ENCODE results near the gene ABCB10. TPM values are rescaled to one million over a fixed set of nuclear protein-coding genes. Genes with fewer than 3 reads are reported as not detected.
"Not testable (repeated sequence)": the region's sequence is repeated elsewhere in the genome, so short reads cannot be mapped to it uniquely, and the experiment has no call there.

Gene ABCB10
- total and polyA plus RNA-seq, 7 experiments from 2014 or later: 6.4 to 31.9 (median 17.7) TPM

DNA sequence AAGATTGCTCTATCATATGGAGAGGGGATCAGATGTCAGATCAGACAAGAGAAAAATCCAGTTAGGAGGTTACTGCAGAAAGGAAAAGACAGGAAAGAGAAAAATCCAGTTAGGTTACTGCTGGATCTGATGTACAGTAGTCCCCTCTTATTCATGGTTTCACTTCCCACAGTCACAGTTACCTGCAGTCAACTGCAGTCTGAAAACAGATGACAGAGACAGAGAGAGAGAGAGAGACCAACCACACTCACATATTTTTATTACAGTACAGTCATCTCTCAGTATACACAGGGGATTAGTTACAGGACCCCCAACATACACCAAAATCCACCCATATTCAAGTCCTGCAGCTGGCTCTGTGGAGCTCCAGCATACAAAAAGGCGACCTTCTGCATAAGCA, 79.7 kb downstream of the ABCB10 start:
- Histone ChIP-seq H3K9me3 (ENCODE audit: control insufficient read depth in 2 of 3, low read length in 3 of 3) (no peaks in the 10 kb centered on the region), H3K4me1 (ENCODE audit: control insufficient read depth in 2 of 2, insufficient read depth in 2 of 2, low read length in 2 of 2) (no peaks in the 10 kb centered on the region), H3K4me3 (ENCODE audit: low read length) (no peak overlapping the region), H3K27ac (ENCODE audit: low read depth, low read length) (no peak overlapping the region), H3K36me3 (ENCODE audit: control insufficient read depth in 2 of 3, insufficient read depth in 3 of 3, low read length in 3 of 3) (peaks cover 13 to 80% (median 16%) of the 10 kb centered on the region in 3 experiments), H3K27me3 (ENCODE audit: control insufficient read depth in 2 of 2, insufficient read depth in 2 of 2, low read length in 2 of 2) (no peaks in the 10 kb centered on the region)
- peaks cover 6 to 19% (median 9%) of the 10 kb centered on the region in 7 donors for H3K4me1 Mint-ChIP-seq
- DNase-seq (no peak), ATAC-seq (no peak)
- CTCF ChIA-PET: interaction anchor here (6.7 kb wide), 1 partner anchor 222 kb away, joined by 107 read pairs; no protein-coding TSS in a partner anchor
- no peaks in the 10 kb centered on the region for H3K9me3 Mint-ChIP-seq
- POLR2A ChIA-PET: no interaction called here
- no peaks in the 10 kb centered on the region for H3K27me3 Mint-ChIP-seq
- peaks cover 12 to 64% (median 44%) of the 10 kb centered on the region in 5 donors for H3K36me3 Mint-ChIP-seq
- intact Hi-C loops (cut with micrococcal nuclease): no loop called here
- H3K4me3 Mint-ChIP-seq: no peak overlapping the region
- no peak overlapping the region for H3K27ac Mint-ChIP-seq

DNA sequence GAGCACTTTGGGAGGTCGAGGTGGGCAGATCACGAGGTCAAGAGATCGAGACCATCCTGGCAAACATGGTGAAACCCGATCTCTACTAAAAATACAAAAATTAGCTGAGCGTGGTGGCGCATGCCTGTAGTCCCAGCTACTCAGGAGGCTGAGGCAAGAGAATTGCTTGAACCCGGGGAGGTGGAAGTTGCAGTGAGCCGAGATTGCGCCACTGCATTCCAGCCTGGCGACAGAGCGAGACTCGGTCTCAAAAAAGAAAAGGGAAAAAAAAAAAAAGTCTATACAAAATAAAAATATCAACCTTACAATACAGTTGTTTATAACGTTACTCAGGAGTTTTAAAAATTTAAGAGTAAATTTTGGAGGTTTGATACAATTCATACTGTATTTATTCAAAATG, 82.6 kb downstream of the ABCB10 start:
- H3K4me3 ChIP-seq (ENCODE audit: low read length); ATAC-seq; H3K9me3 Mint-ChIP-seq; DNase-seq; H3K27me3 Mint-ChIP-seq; H3K9me3 ChIP-seq (ENCODE audit: control insufficient read depth in 2 of 3, low read length in 3 of 3); H3K27me3 ChIP-seq (ENCODE audit: control insufficient read depth in 2 of 2, insufficient read depth in 2 of 2, low read length in 2 of 2); H3K4me3 Mint-ChIP-seq; H3K4me1 ChIP-seq (ENCODE audit: control insufficient read depth in 2 of 2, insufficient read depth in 2 of 2, low read length in 2 of 2); H3K27ac Mint-ChIP-seq; intact Hi-C loops (cut with micrococcal nuclease); H3K27ac ChIP-seq (ENCODE audit: low read depth, low read length): not testable (repeated sequence)
- CTCF ChIA-PET: interaction anchor here (0.6 to 1.0 kb wide), 2 partner anchors 196 to 787 kb away, joined by 3 read pairs; no protein-coding TSS in a partner anchor
- Mint-ChIP-seq H3K36me3 (peaks cover 18 to 55% (median 43%) of the 10 kb centered on the region in 5 donors), H3K4me1 (peaks cover 0 to 11% (median 9%) of the 10 kb centered on the region in 7 donors)
- POLR2A ChIA-PET: interaction anchor here (0.6 to 0.9 kb wide), 2 partner anchors 33 to 216 kb away, joined by 3 read pairs; no protein-coding TSS in a partner anchor
- H3K36me3 ChIP-seq (ENCODE audit: control insufficient read depth in 2 of 3, insufficient read depth in 3 of 3, low read length in 3 of 3): peaks cover 8 to 77% (median 13%) of the 10 kb centered on the region in 3 experiments

DNA sequence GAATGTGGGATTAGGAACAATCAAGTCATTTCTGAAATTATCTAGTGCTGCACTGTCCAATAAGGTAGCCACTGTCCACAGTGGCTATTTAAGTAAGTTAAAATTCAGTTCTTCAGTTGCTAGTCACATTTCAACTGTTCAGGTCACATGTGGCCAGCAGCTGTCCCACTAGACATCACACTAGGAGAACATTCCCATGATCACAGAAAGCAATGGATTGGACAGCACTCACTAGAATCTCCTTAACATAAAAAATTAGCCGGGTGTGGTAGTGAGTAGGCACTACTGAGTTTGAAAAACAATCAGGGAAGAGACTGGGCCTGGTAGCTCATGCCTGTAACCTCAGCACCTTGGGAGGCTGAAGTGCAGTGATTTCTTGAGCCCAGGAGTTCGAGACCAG, 84.0 kb downstream of the ABCB10 start:
- CTCF ChIA-PET: no interaction called here

DNA sequence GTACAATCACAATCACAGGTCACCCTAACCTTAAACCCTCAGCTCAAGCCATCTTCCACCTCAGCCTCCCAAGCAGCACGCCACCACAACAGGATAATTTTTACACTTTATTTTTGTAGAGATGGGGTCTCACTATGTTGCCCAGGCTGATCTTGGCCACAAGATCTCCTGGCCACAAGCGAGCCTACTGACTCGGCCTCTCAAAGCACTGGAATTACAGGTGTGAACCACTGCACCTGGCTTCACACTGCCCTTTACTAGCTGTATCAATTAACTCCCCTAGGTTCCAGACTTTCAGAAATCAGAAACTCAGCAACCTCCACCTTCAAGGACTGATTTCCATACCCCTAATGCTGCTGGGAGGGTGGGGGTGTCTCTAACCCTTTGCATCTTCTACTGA, 87.3 kb downstream of the ABCB10 start:
- Mint-ChIP-seq H3K27ac (peak overlapping the region in 1 of 9 donors; percentile 17), H3K9me3 (no peaks in the 10 kb centered on the region), H3K27me3 (no peaks in the 10 kb centered on the region), H3K36me3 (peaks cover 19 to 65% (median 50%) of the 10 kb centered on the region in 5 donors), H3K4me3 (no peak overlapping the region), H3K4me1 (peaks cover 0 to 4% (median 0%) of the 10 kb centered on the region in 7 donors)
- no peak overlapping the region for H3K27ac ChIP-seq (ENCODE audit: low read depth, low read length)
- H3K4me1 ChIP-seq (ENCODE audit: control insufficient read depth in 2 of 2, insufficient read depth in 2 of 2, low read length in 2 of 2): no peaks in the 10 kb centered on the region
- ATAC-seq (no peak), DNase-seq (no peak)
- no peaks in the 10 kb centered on the region for H3K9me3 ChIP-seq (ENCODE audit: control insufficient read depth in 2 of 3, low read length in 3 of 3)
- CTCF ChIA-PET: interaction anchor here (0.6 kb wide), 1 partner anchor 25 kb away, joined by 4 read pairs; no protein-coding TSS in a partner anchor
- no peak overlapping the region for H3K4me3 ChIP-seq (ENCODE audit: low read length)
- H3K27me3 ChIP-seq (ENCODE audit: control insufficient read depth in 2 of 2, insufficient read depth in 2 of 2, low read length in 2 of 2): no peaks in the 10 kb centered on the region
- POLR2A ChIA-PET: no interaction called here
- H3K36me3 ChIP-seq (ENCODE audit: control insufficient read depth in 2 of 3, insufficient read depth in 3 of 3, low read length in 3 of 3): peaks cover 0 to 83% (median 27%) of the 10 kb centered on the region in 3 experiments
- intact Hi-C loops (cut with micrococcal nuclease): no loop called here

More for the DNA sequence above, 84.0 kb downstream of the ABCB10 start:
- H3K9me3 Mint-ChIP-seq: no peaks in the 10 kb centered on the region
- no peak overlapping the region for H3K4me3 Mint-ChIP-seq
- ATAC-seq (no peak), DNase-seq (no peak)
- no peaks in the 10 kb centered on the region for H3K27me3 ChIP-seq (ENCODE audit: control insufficient read depth in 2 of 2, insufficient read depth in 2 of 2, low read length in 2 of 2)
- no peaks in the 10 kb centered on the region for H3K4me1 ChIP-seq (ENCODE audit: control insufficient read depth in 2 of 2, insufficient read depth in 2 of 2, low read length in 2 of 2)
- POLR2A ChIA-PET: no interaction called here
- intact Hi-C loops (cut with micrococcal nuclease): no loop called here
- no peak overlapping the region for H3K27ac Mint-ChIP-seq
- H3K36me3 Mint-ChIP-seq: peaks cover 19 to 60% (median 48%) of the 10 kb centered on the region in 5 donors
- H3K36me3 ChIP-seq (ENCODE audit: control insufficient read depth in 2 of 3, insufficient read depth in 3 of 3, low read length in 3 of 3): peaks cover 8 to 83% (median 17%) of the 10 kb centered on the region in 3 experiments
- H3K9me3 ChIP-seq (ENCODE audit: control insufficient read depth in 2 of 3, low read length in 3 of 3): no peaks in the 10 kb centered on the region
- no peak overlapping the region for H3K27ac ChIP-seq (ENCODE audit: low read depth, low read length)
- H3K27me3 Mint-ChIP-seq: no peaks in the 10 kb centered on the region
- no peak overlapping the region for H3K4me3 ChIP-seq (ENCODE audit: low read length)
- H3K4me1 Mint-ChIP-seq: peaks cover 0 to 4% (median 3%) of the 10 kb centered on the region in 7 donors

DNA sequence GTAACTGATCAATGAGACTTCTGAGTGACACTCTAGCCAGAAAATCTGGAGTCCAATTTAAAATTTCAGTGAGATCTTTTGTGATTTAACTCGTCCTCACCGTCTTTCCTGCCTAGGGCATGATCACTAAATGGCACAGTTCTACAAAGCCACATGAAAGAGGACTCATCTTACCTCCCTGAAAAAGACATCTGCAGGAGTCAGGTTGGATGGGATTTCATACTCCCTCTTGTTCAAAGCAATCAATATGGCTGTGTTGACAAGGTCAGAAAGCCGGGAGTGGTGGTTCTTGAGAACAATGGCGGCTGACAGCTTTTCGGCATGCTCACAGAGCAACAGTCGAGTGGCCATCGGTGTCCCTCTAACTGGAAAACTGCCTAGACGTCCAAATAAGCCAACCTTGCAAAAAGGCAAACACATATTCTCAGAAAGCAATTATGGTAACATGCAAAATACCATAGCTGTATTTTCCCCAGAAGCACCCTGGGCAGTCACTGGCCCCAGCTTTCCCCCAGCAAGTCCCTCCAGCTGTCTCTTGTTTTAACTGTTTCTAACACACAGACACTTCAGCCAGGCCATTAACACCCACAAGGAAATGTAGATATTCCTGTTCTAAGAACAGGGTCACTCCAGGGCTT, 88.0 kb downstream of the ABCB10 start:
- intact Hi-C loops (cut with micrococcal nuclease): no loop called here
- ChIA-PET CTCF (no interaction called here), POLR2A (no interaction called here)
- H3K27me3 Mint-ChIP-seq: no peaks in the 10 kb centered on the region
- H3K27ac Mint-ChIP-seq: peak overlapping the region in 1 of 9 donors; percentile 47
- H3K27me3 ChIP-seq (ENCODE audit: control insufficient read depth in 2 of 2, insufficient read depth in 2 of 2, low read length in 2 of 2): no peaks in the 10 kb centered on the region
- no peaks in the 10 kb centered on the region for H3K9me3 Mint-ChIP-seq
- H3K9me3 ChIP-seq (ENCODE audit: control insufficient read depth in 2 of 3, low read length in 3 of 3): no peaks in the 10 kb centered on the region
- ATAC-seq: no peak
- DNase-seq: no peak
- no peak overlapping the region for H3K27ac ChIP-seq (ENCODE audit: low read depth, low read length)
- H3K4me3 ChIP-seq (ENCODE audit: low read length): no peak overlapping the region
- peaks cover 19 to 62% (median 52%) of the 10 kb centered on the region in 5 donors for H3K36me3 Mint-ChIP-seq
- peaks cover 2 to 85% (median 27%) of the 10 kb centered on the region in 3 experiments for H3K36me3 ChIP-seq (ENCODE audit: control insufficient read depth in 2 of 3, insufficient read depth in 3 of 3, low read length in 3 of 3)
- H3K4me1 Mint-ChIP-seq: peaks cover 0 to 4% (median 0%) of the 10 kb centered on the region in 7 donors
- no peak overlapping the region for H3K4me3 Mint-ChIP-seq
- H3K4me1 ChIP-seq (ENCODE audit: control insufficient read depth in 2 of 2, insufficient read depth in 2 of 2, low read length in 2 of 2): no peaks in the 10 kb centered on the region

DNA sequence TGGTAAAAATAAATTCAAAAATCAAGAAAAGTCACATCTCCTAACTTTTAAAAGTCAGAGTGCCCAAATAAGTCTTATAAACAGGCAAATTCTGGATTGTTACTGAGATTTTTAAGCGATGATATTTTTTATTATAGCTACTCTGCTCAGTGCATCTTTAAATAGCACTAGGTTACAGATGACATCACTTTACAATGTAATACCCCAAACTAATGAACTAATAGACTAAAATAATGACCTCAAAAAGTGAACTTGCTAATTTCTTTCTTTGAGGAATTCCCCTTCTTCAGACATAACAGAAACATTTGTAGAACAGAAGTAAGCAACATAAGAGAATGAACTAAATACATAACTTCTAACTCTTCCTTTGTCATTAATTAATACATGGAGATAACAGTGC, 91.6 kb downstream of the ABCB10 start:
- peaks cover 0 to 4% (median 0%) of the 10 kb centered on the region in 7 donors for H3K4me1 Mint-ChIP-seq
- H3K4me1 ChIP-seq (ENCODE audit: control insufficient read depth in 2 of 2, insufficient read depth in 2 of 2, low read length in 2 of 2): no peaks in the 10 kb centered on the region
- H3K4me3 ChIP-seq (ENCODE audit: low read length): no peak overlapping the region
- H3K9me3 Mint-ChIP-seq: no peaks in the 10 kb centered on the region
- H3K36me3 Mint-ChIP-seq: peaks cover 18 to 75% (median 59%) of the 10 kb centered on the region in 5 donors
- no peak overlapping the region for H3K4me3 Mint-ChIP-seq
- H3K27me3 ChIP-seq (ENCODE audit: control insufficient read depth in 2 of 2, insufficient read depth in 2 of 2, low read length in 2 of 2): no peaks in the 10 kb centered on the region
- ChIA-PET POLR2A (no interaction called here), CTCF (interaction anchor here (1.2 kb wide), 1 partner anchor 212 kb away, joined by 3 read pairs; no protein-coding TSS in a partner anchor)
- H3K27me3 Mint-ChIP-seq: no peaks in the 10 kb centered on the region
- DNase-seq (no peak), ATAC-seq (no peak)
- no peaks in the 10 kb centered on the region for H3K9me3 ChIP-seq (ENCODE audit: control insufficient read depth in 2 of 3, low read length in 3 of 3)
- peak overlapping the region in 1 of 9 donors; percentile 45 for H3K27ac Mint-ChIP-seq
- intact Hi-C loops (cut with micrococcal nuclease): no loop called here
- peaks cover 19 to 89% (median 28%) of the 10 kb centered on the region in 3 experiments for H3K36me3 ChIP-seq (ENCODE audit: control insufficient read depth in 2 of 3, insufficient read depth in 3 of 3, low read length in 3 of 3)
- H3K27ac ChIP-seq (ENCODE audit: low read depth, low read length): no peak overlapping the region

Data from naive thymus-derived CD4-positive, alpha-beta T cell (primary cell).